Kidney epithelial cell (primary cell): Measurements from ENCODE around the gene NUP205. TPM values are rescaled to one million over a fixed set of nuclear protein-coding genes. Genes with fewer than 3 reads are reported as not detected.

Experiments used
- DNase-seq: peaks from one replicate; pipeline ENCODE4 v3.0.0-alpha.2; 2010; ENCODE audit warnings: low read depth
- H3K27me3 ChIP-seq: 2 replicates; pipeline ENCODE4 v1.6.0; 2011; ENCODE audit warnings: low read length; ENCODE audit not compliant: control insufficient read depth, insufficient read depth
- H3K36me3 ChIP-seq: 2 replicates; pipeline ENCODE4 v1.5.1; 2011; ENCODE audit warnings: low read length; ENCODE audit not compliant: control insufficient read depth, insufficient read depth
- H3K4me3 ChIP-seq: 2 replicates; pipeline ENCODE4 v1.5.1; 2011; ENCODE audit warnings: low read depth, mild to moderate bottlenecking, control low read depth, low read length
- CTCF ChIP-seq: IDR thresholded peaks from 2 replicates; pipeline ENCODE4 v1.5.1; 2011; ENCODE audit warnings: mild to moderate bottlenecking, moderate library complexity, low read length, control low read depth, inconsistent platforms; ENCODE audit not compliant: insufficient read depth, poor library complexity, severe bottlenecking
- total RNA-seq: library from RNA; depleted of rRNA; stranded (reverse); fragments of >200 nt; gene quantifications from 2 replicates; pipeline ENCODE4 v1.2.3, GENCODE V29; 2015

Gene NUP205
- total RNA-seq, 1 donor from 2014 or later: 58.1 TPM

- H3K36me3 ChIP-seq: no peaks in the 10 kb centered on the region
- H3K27me3 ChIP-seq: no peaks in the 10 kb centered on the region
- DNase-seq: no peak
- H3K4me3 ChIP-seq: peak overlapping the region; percentile 97
- TF ChIP-seq CTCF: no peak
These were observed 103.8 kb downstream of the NUP205 start for GRCh38 chr7:135661311-135662122.

- Histone ChIP-seq H3K36me3 (no peaks in the 10 kb centered on the region), H3K27me3 (no peaks in the 10 kb centered on the region), H3K4me3 (peak overlapping the region; percentile 97)
- TF ChIP-seq CTCF: no peak
- no peak for DNase-seq
These were observed 104.3 kb downstream of the NUP205 start for GRCh38 chr7:135662123-135662372.

GRCh38 chr7:135662373-135663114, 104.8 kb downstream of the NUP205 start, which contains the start of gene STMP1:
STMP1 (plus strand) TSS chr7:135662514.
- peak; percentile 59 for TF ChIP-seq CTCF
- Histone ChIP-seq H3K4me3 (peak within 1 kb of the TSS; percentile 97), H3K27me3 (no peaks in the 10 kb centered on the region), H3K36me3 (no peaks in the 10 kb centered on the region)
- DNase-seq: peak; percentile 75

GRCh38 chr7:135664046-135664589, 106.4 kb downstream of the NUP205 start:
- no peaks in the 10 kb centered on the region for H3K36me3 ChIP-seq
- no peak overlapping the region for H3K4me3 ChIP-seq
- no peaks in the 10 kb centered on the region for H3K27me3 ChIP-seq
- no peak for DNase-seq
- no peak for TF ChIP-seq CTCF

- Histone ChIP-seq H3K36me3 (no peaks in the 10 kb centered on the region), H3K4me3 (no peak overlapping the region), H3K27me3 (no peaks in the 10 kb centered on the region)
- no peak for DNase-seq
- no peak for TF ChIP-seq CTCF
These were observed 107.3 kb downstream of the NUP205 start for GRCh38 chr7:135665042-135665441.
